GM12878 (cell line): ENCODE results near the gene PROX1.
"Not testable (repeated sequence)": the region's sequence is repeated elsewhere in the genome, so short reads cannot be mapped to it uniquely, and the experiment has no call there.

Experiments
- CTCF ChIP-seq, 3 experiments: IDR thresholded peaks in 2 of 3; conservative IDR thresholded peaks in 1 of 3; 2 replicates each; pipeline ENCODE4 v1.5.1; 2011; ENCODE audit warnings: low read depth in 3 of 3, low read length in 3 of 3, mild to moderate bottlenecking in 3 of 3, control low read depth in 2 of 3, moderate library complexity in 2 of 3, inconsistent platforms in 1 of 3, mixed read lengths in 1 of 3; ENCODE audit not compliant: control insufficient read depth in 2 of 3, insufficient read depth in 1 of 3; ENCODE audit errors: extremely low read depth in 1 of 3
- MYC ChIP-seq: IDR thresholded peaks from 2 replicates; pipeline ENCODE4 v1.6.1; 2011; ENCODE audit warnings: mild to moderate bottlenecking, low read length, moderate library complexity, inconsistent platforms; ENCODE audit not compliant: insufficient read depth, insufficient replicate concordance, insufficient read length, severe bottlenecking
- PKNOX1 ChIP-seq: fragments of 450-650 bp; IDR thresholded peaks from 2 replicates; pipeline ENCODE4 v1.6.1; 2016; ENCODE audit warnings: mild to moderate bottlenecking
- RAD51 ChIP-seq: fragments of 450-650 bp; IDR thresholded peaks from 2 replicates; pipeline ENCODE4 v1.6.1; 2016; ENCODE audit warnings: moderate library complexity, mild to moderate bottlenecking, inconsistent platforms
- REST ChIP-seq: IDR thresholded peaks from 2 replicates; pipeline ENCODE4 v1.6.1; 2012; ENCODE audit warnings: mild to moderate bottlenecking, low read depth, low read length

- TF ChIP-seq REST; CTCF (IDR thresholded peaks at IDR 0.05 in 2 of 3, conservative IDR thresholded peaks at IDR 0.05 in 1 of 3; ENCODE audit: control insufficient read depth in 2 of 3, extremely low read depth in 1 of 3, insufficient read depth in 1 of 3, low read depth in 3 of 3, low read length in 3 of 3); PKNOX1; MYC; RAD51: not testable (repeated sequence)
Measured at GRCh38 chr1:214089003-214089402, 101.2 kb downstream of the PROX1 start.
